Measurements from ENCODE around the gene C1orf122.
A peak's percentile ranks its signal among the peaks of the same experiment; 100 is the strongest.

The C1orf122 gene

DNA sequence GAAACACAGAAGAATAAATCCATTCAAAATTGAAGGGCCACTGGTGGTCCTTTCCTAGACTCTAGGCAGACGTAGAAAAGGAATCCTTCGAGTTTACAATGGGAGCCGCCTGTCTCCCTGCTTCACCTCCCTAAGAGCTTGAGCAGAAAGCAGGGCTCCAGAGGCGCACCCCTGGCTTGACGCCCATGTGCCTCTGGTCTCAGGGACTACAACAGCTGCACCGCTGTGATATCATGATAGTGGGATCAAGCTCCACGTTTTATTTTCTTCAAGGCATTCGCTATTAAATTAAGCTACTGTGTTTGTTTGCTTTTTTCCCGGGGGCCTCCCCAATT lies 403 bp upstream of the C1orf122 start:
- H3K4me3 ChIP-seq (ENCODE audit: low read length): peak overlapping the region; percentile 89
- no peak for DNase-seq (ENCODE audit: low read depth)
- no peak for TF ChIP-seq CTCF (conservative IDR thresholded peaks at IDR 0.05; ENCODE audit: low read depth, low read length)

GRCh38 chr1:37808369-37809319 lies 1.1 kb downstream of the C1orf122 start:
- peak; percentile 39 for DNase-seq (ENCODE audit: low read depth)
- no peak for TF ChIP-seq CTCF (conservative IDR thresholded peaks at IDR 0.05; ENCODE audit: low read depth, low read length)
- peak overlapping the region; percentile 89 for H3K4me3 ChIP-seq (ENCODE audit: low read length)

DNA sequence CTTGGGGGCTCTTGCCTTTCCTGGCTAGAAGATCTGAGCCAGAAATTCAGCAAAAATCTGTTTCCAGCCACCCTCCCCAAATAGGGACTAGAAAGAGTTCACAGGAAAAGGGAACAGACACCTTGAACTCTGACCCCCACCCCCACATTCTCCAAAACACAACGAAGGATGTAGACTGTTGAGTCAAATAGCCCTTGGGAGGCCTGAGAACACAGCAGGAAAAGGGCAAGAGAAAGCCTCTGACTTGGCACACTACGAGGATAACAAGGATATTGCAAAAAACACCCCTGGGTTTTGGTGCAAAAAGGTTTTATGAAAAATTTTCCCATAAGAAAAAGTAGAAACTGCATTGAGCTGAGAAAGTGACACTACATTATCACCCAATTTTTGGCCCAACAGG lies 2.4 kb downstream of the C1orf122 start:
- no peak overlapping the region for H3K4me3 ChIP-seq (ENCODE audit: low read length)
- no peak for DNase-seq (ENCODE audit: low read depth)
- no peak for TF ChIP-seq CTCF (conservative IDR thresholded peaks at IDR 0.05; ENCODE audit: low read depth, low read length)

- DNase-seq (ENCODE audit: low read depth): peak; percentile 21
- peak; percentile 98 for TF ChIP-seq CTCF (conservative IDR thresholded peaks at IDR 0.05; ENCODE audit: low read depth, low read length)
- H3K4me3 ChIP-seq (ENCODE audit: low read length): no peak overlapping the region
These were observed 3.6 kb downstream of the C1orf122 start for GRCh38 chr1:37811027-37811655.

DNA sequence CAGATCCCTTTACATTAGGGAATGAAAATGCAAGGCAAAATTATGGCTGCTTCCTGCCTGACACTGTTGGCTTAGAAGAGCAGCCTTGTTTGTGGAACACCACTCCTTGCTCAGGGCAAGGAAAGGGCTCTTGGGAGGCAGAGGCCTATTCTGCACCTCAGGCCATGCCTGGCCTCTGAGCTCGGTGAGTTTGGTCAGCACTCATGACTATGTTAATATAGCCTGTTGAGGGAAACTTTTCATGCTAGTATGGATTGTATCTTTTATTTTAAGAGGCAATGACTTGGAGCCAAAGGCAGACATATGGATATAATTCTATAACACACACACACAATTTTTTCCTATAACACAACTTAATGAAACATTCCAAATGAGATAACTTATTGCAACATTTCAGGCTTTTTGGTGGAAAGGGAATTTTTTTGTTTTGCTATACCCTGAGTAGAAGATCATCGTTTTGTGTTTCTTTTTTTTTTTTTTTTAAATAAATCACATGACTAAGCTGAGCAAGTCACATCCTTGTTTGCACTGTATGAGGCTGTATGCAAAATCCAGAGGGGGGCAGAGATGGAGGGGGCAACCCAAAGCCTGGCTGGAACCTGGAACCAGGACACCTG lies 6.0 kb downstream of the C1orf122 start:
- DNase-seq (ENCODE audit: low read depth): no peak
- H3K4me3 ChIP-seq (ENCODE audit: low read length): no peak overlapping the region
- TF ChIP-seq CTCF (conservative IDR thresholded peaks at IDR 0.05; ENCODE audit: low read depth, low read length): no peak

- no peak for DNase-seq (ENCODE audit: low read depth)
- no peak for TF ChIP-seq CTCF (conservative IDR thresholded peaks at IDR 0.05; ENCODE audit: low read depth, low read length)
- no peak overlapping the region for H3K4me3 ChIP-seq (ENCODE audit: low read length)
These were observed 6.7 kb downstream of the C1orf122 start for GRCh38 chr1:37814252-37814651.
